GM12878 (cell line): Measurements from ENCODE around the gene VPS39. TPM values are rescaled to one million over a fixed set of nuclear protein-coding genes. Genes with fewer than 3 reads are reported as not detected.

Experiments used
- ATF7 ChIP-seq: fragments of 450-650 bp; IDR thresholded peaks from 2 replicates; pipeline ENCODE4 v1.6.1; 2016; ENCODE audit warnings: low read depth, mild to moderate bottlenecking
- CBX3 ChIP-seq: fragments of 200-600 bp; sonication (generic); IDR thresholded peaks from 2 replicates; pipeline ENCODE4 v1.6.1; 2016; ENCODE audit warnings: low read depth, borderline replicate concordance
- CHD1 ChIP-seq: IDR thresholded peaks from 2 replicates; pipeline ENCODE4 v1.6.1; 2012; ENCODE audit warnings: low read depth, low read length, improper control_type of control experiment
- CHD2 ChIP-seq: IDR thresholded peaks from 2 replicates; pipeline ENCODE4 v1.6.1; 2011; ENCODE audit warnings: low read depth, low read length, improper control_type of control experiment, borderline replicate concordance
- EED ChIP-seq: sonication (generic); IDR thresholded peaks from 2 replicates; pipeline ENCODE4 v1.6.1; 2016; ENCODE audit warnings: antibody characterized with exemption, low read depth
- IRF3 ChIP-seq: fragments of 450-650 bp; IDR thresholded peaks from 2 replicates; pipeline ENCODE4 v1.6.1; 2014; ENCODE audit warnings: mild to moderate bottlenecking
- KLF5 ChIP-seq: fragments of 450-650 bp; IDR thresholded peaks from 2 replicates; pipeline ENCODE4 v1.6.1; 2014; ENCODE audit warnings: mild to moderate bottlenecking; ENCODE audit not compliant: partially characterized antibody
- LARP7 ChIP-seq: fragments of 450-650 bp; IDR thresholded peaks from 2 replicates; pipeline ENCODE4 v1.6.1; 2017; ENCODE audit warnings: mild to moderate bottlenecking
- MTA2 ChIP-seq: fragments of 450-650 bp; IDR thresholded peaks from 2 replicates; pipeline ENCODE4 v1.6.1; 2016; ENCODE audit warnings: low read depth, mild to moderate bottlenecking, moderate library complexity
- MXI1 ChIP-seq: fragments of 150-350 bp; IDR thresholded peaks from 2 replicates; pipeline ENCODE4 v1.6.1; 2011; ENCODE audit warnings: low read depth, mild to moderate bottlenecking, inconsistent platforms, low read length, improper control_type of control experiment
- MYC ChIP-seq: IDR thresholded peaks from 2 replicates; pipeline ENCODE4 v1.6.1; 2011; ENCODE audit warnings: mild to moderate bottlenecking, low read length, moderate library complexity, inconsistent platforms; ENCODE audit not compliant: insufficient read depth, insufficient replicate concordance, insufficient read length, severe bottlenecking
- NBN ChIP-seq: fragments of 450-650 bp; IDR thresholded peaks from 2 replicates; pipeline ENCODE4 v1.6.1; 2016
- NFYA ChIP-seq: IDR thresholded peaks from 2 replicates; pipeline ENCODE4 v1.6.1; 2011; ENCODE audit warnings: low read depth, mild to moderate bottlenecking, low read length, improper control_type of control experiment, borderline replicate concordance
- PAX5 ChIP-seq: IDR thresholded peaks from 2 replicates; pipeline ENCODE4 v1.6.1; 2011; ENCODE audit warnings: low read depth, low read length, borderline replicate concordance
- PML ChIP-seq: IDR thresholded peaks from 2 replicates; pipeline ENCODE4 v1.6.1; 2012; ENCODE audit warnings: low read length, inconsistent platforms
- SIN3A ChIP-seq: IDR thresholded peaks from 2 replicates; pipeline ENCODE4 v1.6.1; 2012; ENCODE audit warnings: low read depth, low read length, improper control_type of control experiment
- SIX5 ChIP-seq: IDR thresholded peaks from 2 replicates; pipeline ENCODE4 v1.6.1; 2011; ENCODE audit warnings: mild to moderate bottlenecking, low read depth, low read length, moderate library complexity; ENCODE audit not compliant: severe bottlenecking
- SMARCA5 ChIP-seq: fragments of 450-650 bp; IDR thresholded peaks from 2 replicates; pipeline ENCODE4 v1.6.1; 2017; ENCODE audit warnings: mild to moderate bottlenecking
- TAF1 ChIP-seq: IDR thresholded peaks from 2 replicates; pipeline ENCODE4 v1.6.1; 2011; ENCODE audit warnings: mild to moderate bottlenecking, low read depth, low read length, borderline replicate concordance
- polyA plus RNA-seq, 11 experiments: library from polyadenylated mRNA; depleted of rRNA in 4 of 11; unstranded in 6 of 11; stranded (reverse) in 5 of 11; fragments of >200 nt; fragmentation: Nextera tagmentation in 4 of 11; fragmentation: Illumina TruSeq in 1 of 11; extraction: Ambion mirVana in 4 of 11; extraction: Trizol in 1 of 11; gene quantifications; 1 replicate in 1 of 11; 2 replicates in 10 of 11; pipeline versions ENCODE4 v1.2.1 to v1.2.3, GENCODE V29; 2011 to 2016; ENCODE audit warnings: inconsistent platforms in 2 of 11, missing spikeins in 2 of 11, low read depth in 1 of 11
- total RNA-seq, 4 experiments: library from RNA; depleted of rRNA in 3 of 4; stranded (reverse); fragments of >200 nt in 3 of 4; fragmentation: Illumina TruSeq in 1 of 4; extraction: Trizol in 1 of 4; gene quantifications; 2 replicates each; pipeline versions ENCODE4 v1.2.1 to v1.2.3, GENCODE V29; 2013 to 2021
- TF ChIP-seq, protein P1 (sequence below): fragments of 450-650 bp; IDR thresholded peaks from 2 replicates; pipeline ENCODE4 v1.6.1; 2018; ENCODE audit warnings: mild to moderate bottlenecking, low read depth, moderate library complexity; ENCODE audit not compliant: partially characterized antibody
- TF ChIP-seq, protein P2 (sequence below): fragments of 450-650 bp; IDR thresholded peaks from 2 replicates; pipeline ENCODE4 v1.6.1; 2017; ENCODE audit warnings: mild to moderate bottlenecking
- TF ChIP-seq, protein P3 (sequence below): IDR thresholded peaks from 2 replicates; pipeline ENCODE4 v1.6.1; 2012; ENCODE audit warnings: low read depth, low read length, improper control_type of control experiment
- TF ChIP-seq, protein P4 (sequence below), 3 experiments: IDR thresholded peaks in 2 of 3; conservative IDR thresholded peaks in 1 of 3; 2 replicates each; pipeline ENCODE4 v1.5.1; 2011; ENCODE audit warnings: low read depth in 3 of 3, low read length in 3 of 3, mild to moderate bottlenecking in 3 of 3, control low read depth in 2 of 3, moderate library complexity in 2 of 3, inconsistent platforms in 1 of 3, mixed read lengths in 1 of 3; ENCODE audit not compliant: control insufficient read depth in 2 of 3, insufficient read depth in 1 of 3; ENCODE audit errors: extremely low read depth in 1 of 3

Gene VPS39
- total and polyA plus RNA-seq, 10 of the 15 experiments (the other 5 are each of a cell fraction or from before 2014, with no cell fraction given): 4.9 to 50.0 (median 36.2) TPM

- TF ChIP-seq, protein P1, sequence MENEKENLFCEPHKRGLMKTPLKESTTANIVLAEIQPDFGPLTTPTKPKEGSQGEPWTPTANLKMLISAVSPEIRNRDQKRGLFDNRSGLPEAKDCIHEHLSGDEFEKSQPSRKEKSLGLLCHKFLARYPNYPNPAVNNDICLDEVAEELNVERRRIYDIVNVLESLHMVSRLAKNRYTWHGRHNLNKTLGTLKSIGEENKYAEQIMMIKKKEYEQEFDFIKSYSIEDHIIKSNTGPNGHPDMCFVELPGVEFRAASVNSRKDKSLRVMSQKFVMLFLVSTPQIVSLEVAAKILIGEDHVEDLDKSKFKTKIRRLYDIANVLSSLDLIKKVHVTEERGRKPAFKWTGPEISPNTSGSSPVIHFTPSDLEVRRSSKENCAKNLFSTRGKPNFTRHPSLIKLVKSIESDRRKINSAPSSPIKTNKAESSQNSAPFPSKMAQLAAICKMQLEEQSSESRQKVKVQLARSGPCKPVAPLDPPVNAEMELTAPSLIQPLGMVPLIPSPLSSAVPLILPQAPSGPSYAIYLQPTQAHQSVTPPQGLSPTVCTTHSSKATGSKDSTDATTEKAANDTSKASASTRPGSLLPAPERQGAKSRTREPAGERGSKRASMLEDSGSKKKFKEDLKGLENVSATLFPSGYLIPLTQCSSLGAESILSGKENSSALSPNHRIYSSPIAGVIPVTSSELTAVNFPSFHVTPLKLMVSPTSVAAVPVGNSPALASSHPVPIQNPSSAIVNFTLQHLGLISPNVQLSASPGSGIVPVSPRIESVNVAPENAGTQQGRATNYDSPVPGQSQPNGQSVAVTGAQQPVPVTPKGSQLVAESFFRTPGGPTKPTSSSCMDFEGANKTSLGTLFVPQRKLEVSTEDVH: no peak
- TF ChIP-seq MXI1 (no peak), PAX5 (no peak), LARP7 (no peak), SMARCA5 (no peak), MTA2 (peak; percentile 87), CBX3 (no peak), NFYA (no peak), SIX5 (no peak), IRF3 (no peak), MYC (no peak), CHD2 (no peak), KLF5 (no peak), EED (no peak), TAF1 (no peak), ATF7 (peak; percentile 37; the same call in 1 of the 2 replicates), NBN (no peak; the same call in 1 of the 2 replicates), SIN3A (no peak), PML (no peak), CHD1 (no peak)
- TF ChIP-seq, protein P2, sequence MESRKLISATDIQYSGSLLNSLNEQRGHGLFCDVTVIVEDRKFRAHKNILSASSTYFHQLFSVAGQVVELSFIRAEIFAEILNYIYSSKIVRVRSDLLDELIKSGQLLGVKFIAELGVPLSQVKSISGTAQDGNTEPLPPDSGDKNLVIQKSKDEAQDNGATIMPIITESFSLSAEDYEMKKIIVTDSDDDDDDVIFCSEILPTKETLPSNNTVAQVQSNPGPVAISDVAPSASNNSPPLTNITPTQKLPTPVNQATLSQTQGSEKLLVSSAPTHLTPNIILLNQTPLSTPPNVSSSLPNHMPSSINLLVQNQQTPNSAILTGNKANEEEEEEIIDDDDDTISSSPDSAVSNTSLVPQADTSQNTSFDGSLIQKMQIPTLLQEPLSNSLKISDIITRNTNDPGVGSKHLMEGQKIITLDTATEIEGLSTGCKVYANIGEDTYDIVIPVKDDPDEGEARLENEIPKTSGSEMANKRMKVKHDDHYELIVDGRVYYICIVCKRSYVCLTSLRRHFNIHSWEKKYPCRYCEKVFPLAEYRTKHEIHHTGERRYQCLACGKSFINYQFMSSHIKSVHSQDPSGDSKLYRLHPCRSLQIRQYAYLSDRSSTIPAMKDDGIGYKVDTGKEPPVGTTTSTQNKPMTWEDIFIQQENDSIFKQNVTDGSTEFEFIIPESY: no peak
- TF ChIP-seq, protein P3, sequence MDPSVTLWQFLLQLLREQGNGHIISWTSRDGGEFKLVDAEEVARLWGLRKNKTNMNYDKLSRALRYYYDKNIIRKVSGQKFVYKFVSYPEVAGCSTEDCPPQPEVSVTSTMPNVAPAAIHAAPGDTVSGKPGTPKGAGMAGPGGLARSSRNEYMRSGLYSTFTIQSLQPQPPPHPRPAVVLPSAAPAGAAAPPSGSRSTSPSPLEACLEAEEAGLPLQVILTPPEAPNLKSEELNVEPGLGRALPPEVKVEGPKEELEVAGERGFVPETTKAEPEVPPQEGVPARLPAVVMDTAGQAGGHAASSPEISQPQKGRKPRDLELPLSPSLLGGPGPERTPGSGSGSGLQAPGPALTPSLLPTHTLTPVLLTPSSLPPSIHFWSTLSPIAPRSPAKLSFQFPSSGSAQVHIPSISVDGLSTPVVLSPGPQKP: no peak
- TF ChIP-seq, protein P4, sequence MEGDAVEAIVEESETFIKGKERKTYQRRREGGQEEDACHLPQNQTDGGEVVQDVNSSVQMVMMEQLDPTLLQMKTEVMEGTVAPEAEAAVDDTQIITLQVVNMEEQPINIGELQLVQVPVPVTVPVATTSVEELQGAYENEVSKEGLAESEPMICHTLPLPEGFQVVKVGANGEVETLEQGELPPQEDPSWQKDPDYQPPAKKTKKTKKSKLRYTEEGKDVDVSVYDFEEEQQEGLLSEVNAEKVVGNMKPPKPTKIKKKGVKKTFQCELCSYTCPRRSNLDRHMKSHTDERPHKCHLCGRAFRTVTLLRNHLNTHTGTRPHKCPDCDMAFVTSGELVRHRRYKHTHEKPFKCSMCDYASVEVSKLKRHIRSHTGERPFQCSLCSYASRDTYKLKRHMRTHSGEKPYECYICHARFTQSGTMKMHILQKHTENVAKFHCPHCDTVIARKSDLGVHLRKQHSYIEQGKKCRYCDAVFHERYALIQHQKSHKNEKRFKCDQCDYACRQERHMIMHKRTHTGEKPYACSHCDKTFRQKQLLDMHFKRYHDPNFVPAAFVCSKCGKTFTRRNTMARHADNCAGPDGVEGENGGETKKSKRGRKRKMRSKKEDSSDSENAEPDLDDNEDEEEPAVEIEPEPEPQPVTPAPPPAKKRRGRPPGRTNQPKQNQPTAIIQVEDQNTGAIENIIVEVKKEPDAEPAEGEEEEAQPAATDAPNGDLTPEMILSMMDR (IDR thresholded peaks at IDR 0.05 in 2 of 3, conservative IDR thresholded peaks at IDR 0.05 in 1 of 3; ENCODE audit: control insufficient read depth in 2 of 3, extremely low read depth in 1 of 3, insufficient read depth in 1 of 3, low read depth in 3 of 3, low read length in 3 of 3): no peak
These were observed 11.0 kb upstream of the VPS39 start (continued) for GRCh38 chr15:42218953-42219592.
